Lower leg skin (tissue), 3 donors: ENCODE data around the gene OR2J3.
"Not testable (repeated sequence)": the region's sequence is repeated elsewhere in the genome, so short reads cannot be mapped to it uniquely, and the experiment has no call there.

Experiments
- CTCF ChIP-seq, 3 donors: fragments of 450-650 bp; IDR thresholded peaks; one replicate each; pipeline ENCODE4 v1.5.1; 2016; ENCODE audit warnings: antibody characterized with exemption in 3 of 3, mild to moderate bottlenecking in 3 of 3, moderate library complexity in 2 of 3
- POLR2A ChIP-seq, 2 donors: fragments of 450-650 bp; IDR thresholded peaks; one replicate each; pipeline ENCODE4 v1.6.1; 2016 to 2017; ENCODE audit warnings: antibody characterized with exemption in 2 of 2, mild to moderate bottlenecking in 1 of 2, moderate library complexity in 1 of 2

GRCh38 chr6:29149444-29149843, 41.6 kb downstream of the OR2J3 start:
- TF ChIP-seq CTCF, POLR2A (IDR thresholded peaks at IDR 0.05): not testable (repeated sequence)
